Measurements from ENCODE around the gene PRKAA1.
A peak's percentile ranks its signal among the peaks of the same experiment; 100 is the strongest.

PRKAA1 gene

DNA sequence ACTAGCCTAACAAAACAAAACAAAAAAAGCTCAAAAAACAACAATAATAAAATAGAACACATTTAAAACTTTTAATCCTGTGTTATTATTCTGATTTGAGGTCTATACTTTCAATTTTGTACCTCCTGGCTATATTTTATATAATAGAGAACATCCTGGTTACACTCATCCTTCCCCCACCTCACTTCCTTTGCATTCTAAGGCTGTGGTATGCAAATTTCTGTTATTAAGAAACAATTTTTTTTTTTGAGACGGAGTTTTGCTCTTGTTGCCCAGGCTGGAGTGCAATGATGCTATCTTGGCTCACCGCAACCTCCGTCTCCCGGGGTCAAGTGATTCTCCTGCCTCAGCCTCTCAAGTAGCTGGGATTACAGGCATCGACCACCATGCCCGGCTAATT lies 39.9 kb upstream of the PRKAA1 start:
- DNase-seq (ENCODE audit: low spot score): no peak
- no peak for TF ChIP-seq CTCF (IDR thresholded peaks at IDR 0.05; ENCODE audit: borderline replicate concordance, control extremely low read depth, extremely low read depth, insufficient read depth, missing control alignments)
- in situ Hi-C loops (cut with MboI; ENCODE audit: low sequenced_read_pairs, unreplicated experiment): no loop called here

DNA sequence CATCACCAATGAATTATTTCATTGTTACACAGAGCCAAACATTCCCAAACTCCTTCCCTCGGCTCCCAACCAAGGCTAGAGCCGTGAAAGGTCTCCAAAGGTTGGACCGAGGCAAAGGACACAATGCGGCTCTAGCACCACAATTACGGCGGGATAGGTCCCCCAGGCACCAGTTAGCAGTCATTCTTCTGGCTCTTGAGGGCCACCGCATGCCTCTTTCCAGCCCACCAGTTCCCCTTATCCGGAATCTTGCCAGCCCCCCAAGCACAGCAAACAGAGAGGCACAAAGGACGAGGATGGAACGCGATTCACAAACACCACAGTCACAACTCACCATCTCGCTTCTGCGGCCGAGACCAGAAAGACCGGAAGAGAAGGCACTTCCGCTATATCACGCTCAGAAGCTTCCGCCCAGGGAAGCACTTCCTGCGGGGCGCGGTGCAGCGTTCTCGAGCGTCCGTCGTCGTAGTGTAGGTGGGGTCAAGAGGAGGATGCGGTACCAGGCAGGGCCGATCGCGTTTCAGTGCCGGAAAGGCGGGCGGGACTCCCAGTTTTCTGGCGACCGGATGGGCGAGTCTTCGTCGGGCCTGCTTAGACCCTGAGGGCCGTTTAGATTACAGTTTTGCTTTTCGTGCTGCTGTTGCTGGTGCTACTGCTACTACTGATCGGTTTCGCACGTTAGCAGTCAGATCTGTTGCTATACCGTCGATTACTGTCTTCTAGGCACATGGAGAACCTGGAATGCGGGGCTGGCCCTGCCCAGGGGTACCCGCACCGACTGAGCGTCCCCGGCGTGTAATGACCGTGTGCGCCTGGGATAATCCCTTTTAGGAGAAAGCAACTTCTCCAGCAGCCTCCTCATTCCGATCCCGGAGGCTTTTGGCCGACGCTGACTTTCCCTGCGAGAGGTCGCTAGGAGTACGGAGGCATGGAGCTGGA lies 36.9 kb upstream of the PRKAA1 start, which contains the start of gene RPL37:
Gene RPL37 (minus strand): TSS at position 374 of the 939 bp plus-strand sequence. CDS start 37 bp downstream, at position 337.
- in situ Hi-C loops (cut with MboI; ENCODE audit: low sequenced_read_pairs, unreplicated experiment): no loop called here
- peak; percentile 94 for DNase-seq (ENCODE audit: low spot score)
- no peak for TF ChIP-seq CTCF (IDR thresholded peaks at IDR 0.05; ENCODE audit: borderline replicate concordance, control extremely low read depth, extremely low read depth, insufficient read depth, missing control alignments)

DNA sequence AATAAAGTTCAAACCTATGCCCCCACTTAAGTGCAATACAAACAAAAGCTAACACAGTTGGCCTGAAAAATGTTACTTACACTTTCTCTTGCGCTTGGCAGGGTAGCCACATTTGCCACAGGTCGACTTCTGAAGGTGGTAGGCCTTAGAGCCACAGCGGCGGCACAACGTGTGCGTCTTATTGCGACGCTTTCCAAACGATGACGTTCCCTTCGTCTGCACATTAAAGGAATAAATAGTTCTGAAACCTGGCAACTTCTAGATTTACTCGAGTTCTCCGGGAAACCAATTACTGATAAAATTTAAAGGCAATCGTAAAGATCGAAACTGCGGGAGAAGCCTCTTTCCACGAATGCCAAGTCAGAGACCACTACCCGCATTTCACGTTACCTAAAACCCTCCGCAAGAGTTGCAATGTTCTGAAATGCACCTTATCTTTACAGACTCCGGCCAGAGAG lies 36.2 kb upstream of the PRKAA1 start:
- in situ Hi-C loops (cut with MboI; ENCODE audit: low sequenced_read_pairs, unreplicated experiment): no loop called here
- DNase-seq (ENCODE audit: low spot score): no peak
- no peak for TF ChIP-seq CTCF (IDR thresholded peaks at IDR 0.05; ENCODE audit: borderline replicate concordance, control extremely low read depth, extremely low read depth, insufficient read depth, missing control alignments)

DNA sequence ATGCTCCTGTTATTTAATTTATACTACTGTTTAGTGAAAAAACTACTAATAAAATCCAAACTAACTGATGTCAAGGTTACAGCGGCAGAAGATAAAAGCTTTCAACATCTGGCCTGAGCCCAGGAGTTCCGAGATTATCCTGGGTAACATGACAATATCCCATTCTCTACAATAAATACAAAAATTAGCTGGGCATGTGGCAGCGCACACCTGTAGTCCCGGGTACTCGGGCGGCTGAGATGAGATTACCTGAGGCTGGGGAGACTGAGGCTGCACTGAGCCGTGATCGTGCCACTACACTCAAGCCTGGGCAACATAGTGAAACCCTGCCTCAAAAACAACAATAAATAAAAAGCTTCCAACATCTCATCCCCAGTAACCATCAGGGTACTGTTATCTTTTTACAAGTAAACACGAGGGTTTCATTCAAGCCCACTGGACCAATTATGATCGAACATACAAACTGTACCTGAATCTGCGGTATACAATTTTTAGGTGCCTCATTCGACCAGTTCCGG lies 35.6 kb upstream of the PRKAA1 start:
- no peak for TF ChIP-seq CTCF (IDR thresholded peaks at IDR 0.05; ENCODE audit: borderline replicate concordance, control extremely low read depth, extremely low read depth, insufficient read depth, missing control alignments)
- in situ Hi-C loops (cut with MboI; ENCODE audit: low sequenced_read_pairs, unreplicated experiment): no loop called here
- DNase-seq (ENCODE audit: low spot score): no peak

DNA sequence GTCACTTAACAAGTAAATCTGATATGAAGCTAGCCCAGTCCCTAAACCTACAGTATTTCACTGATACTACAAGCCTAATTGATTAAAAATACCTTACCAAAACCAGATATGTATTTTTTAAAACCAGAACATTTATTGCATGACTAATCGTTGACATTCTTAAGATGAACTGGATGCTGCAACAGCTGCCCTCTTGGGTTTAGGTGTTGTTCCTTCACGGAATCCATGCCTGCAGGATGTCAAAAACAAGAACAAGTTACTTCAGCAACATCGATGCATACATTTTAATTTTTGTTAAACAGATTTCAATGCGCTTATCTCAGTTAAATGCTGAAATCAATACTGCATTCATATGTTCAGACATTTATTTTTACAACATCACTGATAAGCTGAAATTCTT lies 34.2 kb upstream of the PRKAA1 start:
- TF ChIP-seq CTCF (IDR thresholded peaks at IDR 0.05; ENCODE audit: borderline replicate concordance, control extremely low read depth, extremely low read depth, insufficient read depth, missing control alignments): no peak
- in situ Hi-C loops (cut with MboI; ENCODE audit: low sequenced_read_pairs, unreplicated experiment): no loop called here
- no peak for DNase-seq (ENCODE audit: low spot score)

DNA sequence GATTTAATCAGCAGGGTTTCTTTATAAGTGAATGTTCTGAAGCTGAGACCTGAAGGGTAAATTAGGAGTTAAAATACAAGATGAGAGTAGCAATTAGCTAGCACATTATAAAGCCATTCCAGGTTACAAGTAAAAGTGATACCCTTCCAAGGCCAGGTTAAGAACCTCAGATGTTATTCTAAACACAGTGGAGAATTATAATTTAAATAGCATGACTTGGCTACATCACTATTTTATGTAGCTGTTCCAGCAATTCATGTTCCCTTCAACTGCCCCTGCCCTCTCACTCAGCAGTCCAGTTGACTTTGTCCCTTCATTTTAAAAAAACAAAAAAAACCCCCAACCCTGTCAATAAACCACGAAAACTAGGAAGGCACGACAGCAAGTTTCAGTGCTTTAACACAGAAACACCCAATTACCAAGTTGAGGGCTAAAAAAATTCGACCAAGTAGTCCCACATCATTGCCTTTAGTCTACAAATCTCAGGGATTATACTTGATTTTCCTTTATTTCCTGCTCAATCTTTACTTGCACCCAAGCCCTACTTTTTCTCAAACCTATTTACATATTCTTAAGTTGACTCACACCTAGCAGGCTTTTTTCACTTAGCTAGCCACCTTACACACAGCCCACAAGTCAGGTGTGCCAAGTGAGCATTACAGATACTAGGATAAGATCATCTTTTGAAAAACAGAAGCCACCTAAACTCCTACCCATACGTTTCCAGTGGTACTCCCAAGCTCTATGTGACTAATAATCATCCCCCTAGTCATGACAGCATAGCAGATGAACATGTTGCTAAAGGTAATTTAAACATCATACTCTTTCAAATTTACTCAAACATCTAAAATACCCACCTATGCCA lies 33.4 kb upstream of the PRKAA1 start:
- no peak for DNase-seq (ENCODE audit: low spot score)
- no peak for TF ChIP-seq CTCF (IDR thresholded peaks at IDR 0.05; ENCODE audit: borderline replicate concordance, control extremely low read depth, extremely low read depth, insufficient read depth, missing control alignments)

More for the DNA sequence above, 33.4 kb upstream of the PRKAA1 start:
- in situ Hi-C loops (cut with MboI; ENCODE audit: low sequenced_read_pairs, unreplicated experiment): no loop called here
